ENCODE data around the gene NPR1. TPM values are rescaled to one million over a fixed set of nuclear protein-coding genes. Genes with fewer than 3 reads are reported as not detected.

Gene NPR1
- total and polyA plus RNA-seq, 2 experiments from 2014 or later: 3.7 to 9.0 TPM

GRCh38 chr1:153684892-153685291, 6.4 kb downstream of the NPR1 start:
- Histone ChIP-seq H3K9me2 (ENCODE audit: insufficient read depth) (no peaks in the 10 kb centered on the region), H3K4me2 (no peak overlapping the region), H4K20me1 (replicated peaks; ENCODE audit: insufficient read depth) (no peaks in the 10 kb centered on the region), H3F3A (replicated peaks; ENCODE audit: low read depth) (0 out of 2 replicates have a peak, but pooled peaks cover 2% of the 10 kb centered on the region), H2AFZ (no peak overlapping the region), H3K27me3 (ENCODE audit: insufficient read depth) (peaks cover 14% of the 10 kb centered on the region), H3K27ac (ENCODE audit: low read depth) (no peak overlapping the region), H3K79me2 (replicated peaks; ENCODE audit: insufficient read depth) (no peaks in the 10 kb centered on the region), H3K4me3 (no peak overlapping the region), H3K4me1 (ENCODE audit: insufficient read depth) (peaks cover 6% of the 10 kb centered on the region), H3K36me3 (ENCODE audit: insufficient read depth) (no peaks in the 10 kb centered on the region)
- H3K27ac Mint-ChIP-seq: no peak overlapping the region; the same call in 1 of the 2 replicates
- H3K4me1 Mint-ChIP-seq: peaks cover 21% of the 10 kb centered on the region
- peaks cover 65% of the 10 kb centered on the region for H3K36me3 Mint-ChIP-seq (ENCODE audit: low read depth)
- no peak for ATAC-seq
- H3K9me3 Mint-ChIP-seq: no peaks in the 10 kb centered on the region; the same call in 2 of the 3 replicates
- H3K4me3 Mint-ChIP-seq: no peak overlapping the region
- DNase-seq (ENCODE audit: low spot score): no peak
- peaks cover 23% of the 10 kb centered on the region for H3K27me3 Mint-ChIP-seq (ENCODE audit: insufficient read depth, low read depth, poor library complexity)
- no peak for TF ChIP-seq ZNF331 (CRISPR knock-in tag; IDR thresholded peaks at IDR 0.05; ENCODE audit: low read depth)
- TF ChIP-seq JUNB (IDR thresholded peaks at IDR 0.05; ENCODE audit: unreplicated experiment): no peak
- no peak for TF ChIP-seq POLR2AphosphoS5 (IDR thresholded peaks at IDR 0.05; ENCODE audit: low read depth)
- no peak for TF ChIP-seq ETS1 (IDR thresholded peaks at IDR 0.05)
- no peak for TF ChIP-seq CTCF (conservative IDR thresholded peaks at IDR 0.05; ENCODE audit: low read depth in 2 of 2)
- no peak for TF ChIP-seq REST (IDR thresholded peaks at IDR 0.05; ENCODE audit: unreplicated experiment)
- no peak for TF ChIP-seq NANOG (IDR thresholded peaks at IDR 0.05; ENCODE audit: borderline replicate concordance)
- TF ChIP-seq ZNF114 (CRISPR knock-in tag; IDR thresholded peaks at IDR 0.05): no peak
- TF ChIP-seq ZNF462 (CRISPR knock-in tag; IDR thresholded peaks at IDR 0.05): no peak
- TF ChIP-seq STAT1 (IDR thresholded peaks at IDR 0.05; ENCODE audit: unreplicated experiment): no peak
- TF ChIP-seq EZH2phosphoT487 (IDR thresholded peaks at IDR 0.05; ENCODE audit: unreplicated experiment): no peak
- no peak for TF ChIP-seq EZH2 (IDR thresholded peaks at IDR 0.05; ENCODE audit: low read depth, unreplicated experiment)

Measured in GM23338 (cell line).